NCI-H2171 (cell line): ENCODE data around the gene DIRAS3.
A peak's percentile ranks its signal among the peaks of the same experiment; 100 is the strongest.
"Not testable (repeated sequence)": the region's sequence is repeated elsewhere in the genome, so short reads cannot be mapped to it uniquely, and the experiment has no call there.

Experiments
- DNase-seq: peaks from one replicate; lab custom pipeline; 2025; lab: John Stamatoyannopoulos, UW

DIRAS3 gene

DNA sequence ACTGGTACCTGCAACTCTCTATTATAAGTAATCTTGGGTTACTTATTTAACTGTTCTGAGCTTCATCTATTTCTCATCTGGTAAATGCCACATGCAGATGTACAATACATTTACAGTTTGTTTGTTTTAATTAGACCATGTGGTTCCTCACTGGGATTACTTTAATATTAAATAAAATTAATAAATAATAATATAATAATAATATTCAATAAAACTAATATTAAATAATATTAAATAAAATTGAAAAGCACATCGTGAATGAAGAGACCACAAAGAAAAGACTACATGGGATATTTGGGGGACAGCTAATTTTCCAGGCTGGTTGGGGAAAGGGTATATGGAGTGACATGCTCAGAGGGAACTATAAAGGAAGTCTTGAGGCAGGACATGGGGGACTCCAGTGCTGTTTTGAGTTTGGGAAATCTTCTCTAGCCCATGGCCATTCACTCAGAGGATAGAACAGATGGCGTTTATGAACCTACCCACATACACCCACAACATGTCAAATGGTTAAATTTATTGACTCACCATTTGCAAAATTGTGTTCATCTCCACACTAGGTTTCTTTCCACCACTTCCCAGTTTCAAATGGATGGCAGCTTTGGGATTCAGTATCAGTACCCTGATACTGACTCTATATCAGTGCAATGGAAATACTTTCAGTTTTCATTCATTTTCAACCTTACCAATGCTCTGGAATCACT lies 25.6 kb downstream of the DIRAS3 start:
- DNase-seq: no peak

DNA sequence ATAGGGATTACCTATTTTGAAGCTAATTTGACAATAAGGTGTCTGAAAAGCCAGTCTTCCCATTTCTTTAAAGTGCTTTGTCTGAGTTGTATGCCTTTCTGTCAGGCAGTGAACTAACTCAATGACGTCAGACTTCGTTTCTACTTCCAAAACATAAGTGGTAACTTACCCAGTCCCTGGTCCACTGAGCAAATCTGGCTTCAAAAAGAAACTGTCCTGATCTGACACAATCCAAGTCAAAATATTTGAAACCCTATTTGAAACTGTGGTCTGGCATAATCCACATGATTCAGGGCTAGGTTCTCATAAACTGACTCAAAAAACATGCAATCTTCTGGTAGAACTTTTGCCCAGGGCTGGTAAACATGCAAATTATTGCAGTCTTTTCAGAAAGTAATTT lies 34.0 kb downstream of the DIRAS3 start:
- no peak for DNase-seq

DNA sequence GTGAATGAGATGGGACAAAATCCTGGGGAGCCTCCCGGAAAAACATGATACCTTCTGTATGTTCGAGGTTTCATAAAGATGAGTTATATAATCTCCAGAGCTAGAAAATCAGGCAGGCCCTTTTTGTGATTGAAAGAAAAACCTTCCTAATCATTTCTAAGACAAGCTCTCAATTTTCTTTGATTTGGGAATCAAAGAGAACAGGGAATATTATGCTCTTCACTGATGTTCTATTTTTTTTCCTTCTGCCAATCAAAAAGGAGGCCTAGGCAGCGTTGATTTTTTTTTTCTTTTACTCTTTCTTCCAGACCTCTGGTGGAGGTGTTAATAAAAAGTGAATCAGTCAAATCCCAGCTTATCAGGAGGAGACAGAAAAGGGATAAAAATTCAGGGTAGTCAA lies 34.5 kb downstream of the DIRAS3 start:
- no peak for DNase-seq

DNA sequence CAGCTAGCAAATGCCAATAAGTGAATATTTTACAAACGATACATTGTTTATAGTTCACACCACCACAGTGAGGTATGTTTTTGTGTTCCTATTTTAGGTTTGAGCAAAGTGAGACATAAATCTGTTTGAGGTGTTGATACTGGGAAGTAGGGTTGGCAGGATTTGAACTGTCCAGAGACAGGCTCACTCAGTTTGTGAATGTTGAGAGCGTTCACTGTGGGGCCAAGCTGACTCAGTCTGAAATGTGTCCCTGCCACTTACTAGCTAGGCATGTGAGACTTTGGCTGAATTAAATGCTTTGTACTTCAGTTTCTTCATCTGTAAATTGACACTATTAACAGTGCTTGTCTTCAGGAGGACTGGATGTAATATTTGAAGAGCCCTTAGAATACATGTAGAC lies 35.1 kb downstream of the DIRAS3 start:
- DNase-seq: no peak

DNA sequence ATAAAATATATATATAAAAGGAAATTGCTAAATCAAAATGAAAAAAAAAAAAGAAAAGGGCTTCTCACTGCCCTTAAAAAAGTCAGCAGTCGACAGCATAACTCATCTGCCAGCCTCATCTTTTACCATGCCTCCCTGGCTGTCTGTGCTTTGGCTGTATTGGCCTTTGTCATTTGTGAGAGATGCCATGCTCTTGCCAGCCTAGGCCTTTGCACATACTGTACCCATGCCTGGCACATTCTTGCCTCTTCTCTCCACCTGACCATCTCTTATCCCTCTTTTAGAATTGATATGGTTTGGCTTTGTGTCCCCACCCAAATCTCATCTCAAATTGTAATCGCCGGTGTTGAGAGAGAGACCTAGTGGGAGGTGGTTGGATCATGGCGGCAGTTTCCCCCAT lies 37.1 kb downstream of the DIRAS3 start:
- DNase-seq: no peak

- no peak for DNase-seq
These were observed 38.6 kb downstream of the DIRAS3 start for GRCh38 chr1:68011657-68012375.

DNA sequence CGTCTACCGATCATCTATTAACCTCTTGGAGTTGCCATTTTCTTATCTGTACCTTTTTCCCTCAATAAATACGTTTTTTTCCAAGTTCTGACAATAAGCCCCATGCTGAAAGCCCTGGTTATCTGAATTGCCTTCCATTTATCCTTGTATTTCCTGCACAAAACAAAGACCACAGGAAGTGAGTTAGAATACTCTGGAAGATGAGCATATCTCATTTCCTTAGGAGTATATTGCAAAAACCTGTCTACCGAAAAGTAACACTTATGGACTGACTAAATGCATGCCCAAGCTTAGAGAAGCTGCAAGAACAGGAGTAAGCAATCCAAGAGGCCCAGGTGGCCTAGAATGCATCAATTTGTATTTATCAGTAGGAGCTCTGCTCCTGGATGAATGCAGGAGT lies 39.9 kb downstream of the DIRAS3 start:
- no peak for DNase-seq

DNA sequence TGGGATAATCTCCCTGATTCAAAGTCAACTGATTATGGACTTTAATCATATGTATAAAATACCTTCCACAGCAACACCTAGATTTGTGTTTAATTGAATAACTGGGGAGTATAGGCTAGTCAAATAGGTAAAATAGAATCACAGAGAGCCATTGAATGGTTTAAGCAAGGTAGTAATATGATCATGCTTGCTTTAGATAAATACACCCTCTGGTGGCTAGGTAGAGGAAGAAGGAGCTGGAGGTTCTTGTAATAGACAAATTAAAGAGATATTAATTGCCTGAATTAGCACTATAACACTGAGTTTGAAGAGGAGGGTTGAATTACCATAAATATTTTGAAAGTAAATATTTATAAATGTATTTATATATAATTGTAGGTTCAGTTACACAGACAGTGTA lies 40.3 kb downstream of the DIRAS3 start:
- DNase-seq: peak; percentile 8

- not testable (repeated sequence) for DNase-seq
These were observed 46.8 kb downstream of the DIRAS3 start for GRCh38 chr1:68003626-68004025.

- DNase-seq: no peak
These were observed 50.2 kb downstream of the DIRAS3 start for GRCh38 chr1:68000191-68000590.

- no peak for DNase-seq
These were observed 52.7 kb downstream of the DIRAS3 start for GRCh38 chr1:67997746-67998145.
